Smooth muscle cell (in vitro differentiated cells): ENCODE results near the gene ARHGAP10. TPM values are rescaled to one million over a fixed set of nuclear protein-coding genes. Genes with fewer than 3 reads are reported as not detected.
A peak's percentile ranks its signal among the peaks of the same experiment; 100 is the strongest.

ENCODE experiments used
- DNase-seq: peaks from one replicate; lab custom pipeline; 2025; ENCODE audit not compliant: unreplicated experiment; lab: John Stamatoyannopoulos, UW
- H2AFZ ChIP-seq: fragments of 200-600 bp; sonication (generic); 2 replicates; pipeline ENCODE4 v1.6.0; 2016; ENCODE audit warnings: antibody characterized with exemption, low read depth, mild to moderate bottlenecking
- H3F3A ChIP-seq: fragments of 200-600 bp; sonication (generic); 2 replicates; pipeline ENCODE4 v1.6.0; 2017; ENCODE audit warnings: antibody characterized with exemption, low read depth
- H3K27ac ChIP-seq: fragments of 200-600 bp; sonication (generic); 2 replicates; pipeline ENCODE4 v1.5.1; 2016; ENCODE audit warnings: low read depth, mild to moderate bottlenecking
- H3K27me3 ChIP-seq: fragments of 200-600 bp; sonication (generic); 2 replicates; pipeline ENCODE4 v1.6.1; 2016; ENCODE audit warnings: low read depth, mild to moderate bottlenecking
- H3K36me3 ChIP-seq: fragments of 200-600 bp; sonication (generic); 2 replicates; pipeline ENCODE4 v1.5.1; 2016; ENCODE audit warnings: low read depth
- H3K4me1 ChIP-seq: fragments of 200-600 bp; sonication (generic); 2 replicates; pipeline ENCODE4 v1.5.1; 2016; ENCODE audit warnings: low read depth
- H3K4me2 ChIP-seq: fragments of 200-600 bp; sonication (generic); 2 replicates; pipeline ENCODE4 v1.6.0; 2016; ENCODE audit warnings: mild to moderate bottlenecking
- H3K4me3 ChIP-seq: fragments of 200-600 bp; sonication (generic); 2 replicates; pipeline ENCODE4 v1.5.1; 2016; ENCODE audit warnings: mild to moderate bottlenecking
- H3K79me2 ChIP-seq: fragments of 200-600 bp; sonication (generic); 2 replicates; pipeline ENCODE4 v1.6.0; 2016; ENCODE audit warnings: low read depth, mild to moderate bottlenecking
- H3K9ac ChIP-seq: fragments of 200-600 bp; sonication (generic); 2 replicates; pipeline ENCODE4 v1.6.0; 2016; ENCODE audit warnings: low read depth
- H3K9me3 ChIP-seq: fragments of 200-600 bp; sonication (generic); replicated peaks from 2 replicates; pipeline ENCODE4 v1.5.1; 2016; ENCODE audit warnings: low read depth
- H4K20me1 ChIP-seq: fragments of 200-600 bp; sonication (generic); 2 replicates; pipeline ENCODE4 v1.6.0; 2016; ENCODE audit warnings: low read depth
- CTCF ChIP-seq: fragments of 200-600 bp; sonication (generic); IDR thresholded peaks from 2 replicates; pipeline ENCODE4 v1.5.1; 2017; ENCODE audit warnings: borderline replicate concordance, mild to moderate bottlenecking, antibody characterized with exemption; ENCODE audit not compliant: insufficient read depth, poor library complexity, severe bottlenecking
- WGBS: methylation state at CpG from one replicate; pipeline ENCODE4 v1.1.7; 2016; ENCODE audit warnings: low lambda C conversion rate; 5-methylcytosine and 5-hydroxymethylcytosine counted together
- polyA plus RNA-seq: library from polyadenylated mRNA; unstranded; fragments of >200 nt; fragmentation: Nextera tagmentation; extraction: Ambion mirVana; gene quantifications from 2 replicates; pipeline ENCODE4 v1.2.1, GENCODE V29; 2016
- total RNA-seq: library from RNA; depleted of rRNA; stranded (reverse); fragments of >200 nt; gene quantifications from 2 replicates; pipeline ENCODE4 v1.2.3, GENCODE V29; 2014

Gene ARHGAP10
- total and polyA plus RNA-seq, 2 experiments from 2014 or later = 6.2 to 11.6 TPM

GRCh38 chr4:147836807-147837206, 104.9 kb downstream of the ARHGAP10 start:
- Histone ChIP-seq H3F3A (peaks cover 21% of the 10 kb centered on the region), H3K27me3 (no peaks in the 10 kb centered on the region), H3K4me3 (no peak overlapping the region), H3K4me2 (no peak overlapping the region), H3K4me1 (peaks cover 21% of the 10 kb centered on the region), H3K36me3 (no peaks in the 10 kb centered on the region), H3K79me2 (no peaks in the 10 kb centered on the region), H3K9me3 (no peaks in the 10 kb centered on the region), H3K27ac (no peak overlapping the region), H2AFZ (no peak overlapping the region), H3K9ac (no peak overlapping the region), H4K20me1 (no peaks in the 10 kb centered on the region)
- no peak for TF ChIP-seq CTCF
- DNase-seq = no peak
- 97% methylated on average over 6 of the region's 6 CpGs for WGBS

GRCh38 chr4:147837435-147837834, 105.5 kb downstream of the ARHGAP10 start:
- H3K27ac ChIP-seq = no peak overlapping the region
- no peaks in the 10 kb centered on the region for H3K79me2 ChIP-seq
- no peak overlapping the region for H3K9ac ChIP-seq
- H2AFZ ChIP-seq = no peak overlapping the region
- no peak overlapping the region for H3K4me3 ChIP-seq
- no peaks in the 10 kb centered on the region for H4K20me1 ChIP-seq
- no peaks in the 10 kb centered on the region for H3K27me3 ChIP-seq
- 63% methylated on average over 1 of the region's 1 CpG for WGBS
- TF ChIP-seq CTCF = no peak
- no peaks in the 10 kb centered on the region for H3K9me3 ChIP-seq
- DNase-seq = no peak
- H3K4me1 ChIP-seq = peaks cover 20% of the 10 kb centered on the region
- H3K4me2 ChIP-seq = no peak overlapping the region
- H3K36me3 ChIP-seq = no peaks in the 10 kb centered on the region
- peaks cover 16% of the 10 kb centered on the region for H3F3A ChIP-seq

- Histone ChIP-seq H3K9me3 (no peaks in the 10 kb centered on the region), H3F3A (peaks cover 12% of the 10 kb centered on the region), H3K4me1 (peaks cover 20% of the 10 kb centered on the region), H3K27ac (no peak overlapping the region), H3K4me3 (no peak overlapping the region), H3K27me3 (no peaks in the 10 kb centered on the region), H4K20me1 (no peaks in the 10 kb centered on the region), H3K79me2 (no peaks in the 10 kb centered on the region), H2AFZ (no peak overlapping the region), H3K36me3 (no peaks in the 10 kb centered on the region), H3K4me2 (no peak overlapping the region), H3K9ac (no peak overlapping the region)
- DNase-seq = no peak
- no peak for TF ChIP-seq CTCF
- 100% methylated on average over 1 of the region's 1 CpG for WGBS
Measured at GRCh38 chr4:147837854-147838253, 106.0 kb downstream of the ARHGAP10 start.

GRCh38 chr4:147839200-147839599, 107.3 kb downstream of the ARHGAP10 start:
- Histone ChIP-seq H3K27me3 (no peaks in the 10 kb centered on the region), H3K27ac (peak overlapping the region; percentile 58), H3F3A (peaks cover 5% of the 10 kb centered on the region), H3K79me2 (no peaks in the 10 kb centered on the region), H3K4me2 (peak overlapping the region; percentile 58), H4K20me1 (no peaks in the 10 kb centered on the region), H3K4me3 (no peak overlapping the region), H2AFZ (no peak overlapping the region), H3K36me3 (no peaks in the 10 kb centered on the region), H3K4me1 (peaks cover 20% of the 10 kb centered on the region), H3K9me3 (no peaks in the 10 kb centered on the region), H3K9ac (peak overlapping the region; percentile 13)
- no peak for DNase-seq
- WGBS = 48% methylated on average over 2 of the region's 2 CpGs
- no peak for TF ChIP-seq CTCF
